ENCODE data around the gene PTPRG. TPM values are rescaled to one million over a fixed set of nuclear protein-coding genes. Genes with fewer than 3 reads are reported as not detected.

Gene PTPRG
- total and polyA plus RNA-seq, 2 of the 13 experiments (the other 11 are each of a cell fraction or from before 2014, with no cell fraction given), result 8.0 to 25.3 TPM

- POLR2A ChIA-PET, result no interaction called here
- Histone ChIP-seq H3K79me2 (ENCODE audit: insufficient read depth, low read length) (peaks cover 3% of the 10 kb centered on the region), H3K9ac (ENCODE audit: insufficient read depth, low read depth, low read length) (no peak overlapping the region), H4K20me1 (ENCODE audit: insufficient read depth, low read length) (no peaks in the 10 kb centered on the region), H2AFZ (ENCODE audit: low read length) (no peak overlapping the region), H3K27ac (ENCODE audit: extremely low read length, insufficient read depth, low read length) (no peak overlapping the region), H3K27me3 (ENCODE audit: control insufficient read depth in 1 of 2, insufficient read depth in 2 of 2, low read length in 2 of 2) (no peaks in the 10 kb centered on the region), H3K36me3 (replicated peaks in 1 of 2; ENCODE audit: control insufficient read depth in 1 of 2, insufficient read depth in 2 of 2, low read length in 2 of 2) (no peaks in the 10 kb centered on the region), H3K4me2 (ENCODE audit: low read depth, low read length) (no peak overlapping the region), H3K4me1 (ENCODE audit: insufficient read depth, low read length) (peaks cover 19% of the 10 kb centered on the region), H3K4me3 (replicated peaks in 1 of 3; ENCODE audit: insufficient read depth in 1 of 3, low read depth in 2 of 3, low read length in 3 of 3) (no peak overlapping the region), H3K9me3 (ENCODE audit: low read length) (no peaks in the 10 kb centered on the region)
- in situ Hi-C loops (cut with HindIII; ENCODE audit: extremely low pct_ligation_motif_present, low pct_unique_long_range_greater_than_20kb) (no loop called here), intact Hi-C loops (cut with micrococcal nuclease; ENCODE audit: unreplicated experiment) (no loop called here)
- no TSS peak for BruUV-seq (replicated peaks)
- no peak for ATAC-seq
- DNase-seq (ENCODE audit: low spot score), result no peak
- WGBS (ENCODE audit: low lambda C conversion rate), result 94% methylated on average over 1 of the region's 1 CpG
- no peak for TF ChIP-seq SNAPC2 (CRISPR knock-in tag; IDR thresholded peaks at IDR 0.05)
- TF ChIP-seq MED13 (CRISPR knock-in tag; IDR thresholded peaks at IDR 0.05), result no peak
- no peak for TF ChIP-seq ZNF512 (CRISPR knock-in tag; IDR thresholded peaks at IDR 0.05)
- TF ChIP-seq ZNF790 (CRISPR knock-in tag; IDR thresholded peaks at IDR 0.05; ENCODE audit: borderline replicate concordance), result no peak
- no peak for TF ChIP-seq DBP (CRISPR knock-in tag; IDR thresholded peaks at IDR 0.05; ENCODE audit: not compliant biosample characterization)
- no peak for TF ChIP-seq HMGXB3 (CRISPR knock-in tag; IDR thresholded peaks at IDR 0.05; ENCODE audit: borderline replicate concordance)
- TF ChIP-seq IKZF1 (IDR thresholded peaks at IDR 0.05), result no peak
- CTCF ChIA-PET (ENCODE audit: low intra/inter-chr PET ratio, low total read pairs), result no interaction called here
- no peak for FAIRE-seq
Measured at GRCh38 chr3:61701011-61701410, 139.6 kb downstream of the PTPRG start.

All from HepG2 (cell line).